Natural killer cell (primary cell): ENCODE measurements around the gene IPPK. TPM values are rescaled to one million over a fixed set of nuclear protein-coding genes. Genes with fewer than 3 reads are reported as not detected.

Experiments
- ATAC-seq, 3 donors: fragments of 150-1000 bp in 2 of 3; fragments of 200-7000 bp in 1 of 3; cut with Tn5 transposase; 1 replicate in 1 of 3; 2 replicates in 2 of 3; pipeline ENCODE4 v1.10.0; 2021; ENCODE audit warnings: mild to moderate bottlenecking in 2 of 3, moderate library complexity in 2 of 3
- DNase-seq, 2 donors: peaks; one replicate each; pipeline versions ENCODE4 v3.0.0 to v3.0.0-alpha.2; 2013 to 2021; ENCODE audit warnings: mixed read lengths in 1 of 2
- H3K27ac ChIP-seq: one replicate; pipeline ENCODE4 v1.5.1; 2013; ENCODE audit warnings: mild to moderate bottlenecking, low read length
- H3K27me3 ChIP-seq: one replicate; pipeline ENCODE4 v1.6.1; 2013; ENCODE audit warnings: low read length; ENCODE audit not compliant: control insufficient read depth, insufficient read depth
- H3K36me3 ChIP-seq: one replicate; pipeline ENCODE4 v1.6.1; 2013; ENCODE audit warnings: low read length; ENCODE audit not compliant: control insufficient read depth, insufficient read depth
- H3K4me1 ChIP-seq: one replicate; pipeline ENCODE4 v1.6.1; 2013; ENCODE audit warnings: low read length; ENCODE audit not compliant: control insufficient read depth, insufficient read depth
- H3K4me3 ChIP-seq: one replicate; pipeline ENCODE4 v1.5.1; 2013; ENCODE audit warnings: low read length
- H3K9me3 ChIP-seq: one replicate; pipeline ENCODE4 v1.6.1; 2013; ENCODE audit warnings: low read length; ENCODE audit not compliant: control insufficient read depth, insufficient read depth
- H3K27ac Mint-ChIP-seq, 2 donors: one replicate each; pipeline ENCODE4 v1.8.0; 2022; ENCODE audit warnings: mild to moderate bottlenecking in 2 of 2, mixed read lengths in 2 of 2, moderate library complexity in 1 of 2
- H3K27me3 Mint-ChIP-seq, 2 donors: one replicate each; pipeline ENCODE4 v1.8.0; 2022; ENCODE audit warnings: low read depth in 2 of 2, mixed read lengths in 2 of 2
- H3K36me3 Mint-ChIP-seq: one replicate; pipeline ENCODE4 v1.8.0; 2022; ENCODE audit warnings: mixed read lengths
- H3K4me1 Mint-ChIP-seq, 2 donors: one replicate each; pipeline ENCODE4 v1.8.0; 2022; ENCODE audit warnings: mixed read lengths in 2 of 2
- H3K4me3 Mint-ChIP-seq: one replicate; pipeline ENCODE4 v1.8.0; 2022; ENCODE audit warnings: mild to moderate bottlenecking, moderate library complexity, mixed read lengths
- H3K9me3 Mint-ChIP-seq, 2 donors: one replicate each; pipeline ENCODE4 v1.8.0; 2022; ENCODE audit warnings: mixed read lengths in 2 of 2
- WGBS: methylation state at CpG from one replicate; pipeline ENCODE4 v1.1.7; 2013; ENCODE audit warnings: missing lambda C conversion rate; ENCODE audit not compliant: insufficient coverage; 5-methylcytosine and 5-hydroxymethylcytosine counted together
- intact Hi-C: fragments of 100-400 bp; cut with micrococcal nuclease; formaldehyde crosslinking; loops from one replicate; pipeline ENCODE4 v1.14.2; 2022
- total RNA-seq, 4 donors: library from RNA; stranded (reverse); fragments of 120-200 nt in 1 of 4; gene quantifications; one replicate each; pipeline versions ENCODE4 v1.2.3 to v1.2.4, GENCODE V29; 2013 to 2022
- TF ChIP-seq, protein P1 (sequence below): fragments of 200-600 bp; IDR thresholded peaks from one replicate; pipeline ENCODE4 v1.8.0; 2022; ENCODE audit warnings: antibody characterized with exemption

IPPK gene
- total RNA-seq, 3 donors from 2014 or later (not counting 1 experiment from before 2014, with no cell fraction given), result 4.9 to 9.2 (median 6.7) TPM

DNA sequence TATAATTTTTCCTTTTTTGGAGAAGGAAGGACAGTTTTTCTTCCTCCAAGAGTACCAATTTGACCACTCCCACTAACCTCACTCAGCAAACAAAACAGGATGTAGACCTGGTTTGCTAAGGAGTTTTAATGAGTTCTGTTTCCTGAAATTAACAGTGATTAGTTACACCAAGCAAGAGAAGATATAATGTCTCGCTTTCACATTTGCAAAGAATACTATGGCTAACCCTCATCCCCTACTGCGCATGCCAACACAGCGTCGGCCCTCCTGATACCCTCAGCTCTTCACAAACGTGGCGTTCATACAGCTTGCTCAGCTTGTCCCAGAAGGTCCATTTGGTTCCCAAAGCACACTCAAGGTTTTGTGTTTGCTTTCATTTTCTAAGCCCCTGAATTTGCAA is 41.9 kb upstream of the IPPK start:
- Histone ChIP-seq H3K4me1 (peaks cover 12% of the 10 kb centered on the region), H3K27ac (peak overlapping the region; percentile 13), H3K36me3 (peaks cover 61% of the 10 kb centered on the region), H3K27me3 (no peaks in the 10 kb centered on the region), H3K9me3 (no peaks in the 10 kb centered on the region), H3K4me3 (no peak overlapping the region)
- WGBS, result 20% methylated on average over 6 of the region's 6 CpGs
- ATAC-seq (peak in 1 of 3 donors; percentile 31), DNase-seq (peak in 1 of 2 donors; percentile 39)
- Mint-ChIP-seq H3K4me1 (peaks cover 20 to 36% of the 10 kb centered on the region in 2 donors), H3K27me3 (no peaks in the 10 kb centered on the region), H3K9me3 (no peaks in the 10 kb centered on the region), H3K27ac (peak overlapping the region; percentile 82 to 84), H3K4me3 (peak overlapping the region; percentile 58), H3K36me3 (peaks cover 6% of the 10 kb centered on the region)
- intact Hi-C loops, result no loop called here
- TF ChIP-seq, protein P1, sequence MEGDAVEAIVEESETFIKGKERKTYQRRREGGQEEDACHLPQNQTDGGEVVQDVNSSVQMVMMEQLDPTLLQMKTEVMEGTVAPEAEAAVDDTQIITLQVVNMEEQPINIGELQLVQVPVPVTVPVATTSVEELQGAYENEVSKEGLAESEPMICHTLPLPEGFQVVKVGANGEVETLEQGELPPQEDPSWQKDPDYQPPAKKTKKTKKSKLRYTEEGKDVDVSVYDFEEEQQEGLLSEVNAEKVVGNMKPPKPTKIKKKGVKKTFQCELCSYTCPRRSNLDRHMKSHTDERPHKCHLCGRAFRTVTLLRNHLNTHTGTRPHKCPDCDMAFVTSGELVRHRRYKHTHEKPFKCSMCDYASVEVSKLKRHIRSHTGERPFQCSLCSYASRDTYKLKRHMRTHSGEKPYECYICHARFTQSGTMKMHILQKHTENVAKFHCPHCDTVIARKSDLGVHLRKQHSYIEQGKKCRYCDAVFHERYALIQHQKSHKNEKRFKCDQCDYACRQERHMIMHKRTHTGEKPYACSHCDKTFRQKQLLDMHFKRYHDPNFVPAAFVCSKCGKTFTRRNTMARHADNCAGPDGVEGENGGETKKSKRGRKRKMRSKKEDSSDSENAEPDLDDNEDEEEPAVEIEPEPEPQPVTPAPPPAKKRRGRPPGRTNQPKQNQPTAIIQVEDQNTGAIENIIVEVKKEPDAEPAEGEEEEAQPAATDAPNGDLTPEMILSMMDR, result no peak

DNA sequence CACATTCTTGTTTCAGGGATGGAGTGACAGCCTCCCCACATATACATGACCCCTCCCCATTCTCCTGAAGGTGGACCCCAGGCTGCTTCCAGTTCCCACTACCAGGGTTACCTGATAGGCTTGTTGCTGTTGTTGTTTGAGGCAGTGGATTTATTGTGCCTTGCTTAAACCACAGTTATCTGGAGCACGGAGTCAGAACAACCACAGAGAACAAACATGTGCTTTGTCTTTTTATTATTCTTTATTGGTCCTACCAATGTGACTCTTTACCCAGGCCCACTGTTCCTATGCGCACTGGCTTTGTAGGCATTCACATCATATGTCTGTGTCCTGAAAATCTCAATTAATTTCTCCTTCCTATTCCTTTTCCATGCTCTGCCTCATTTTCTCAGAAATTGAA is 41.2 kb upstream of the IPPK start:
- no peaks in the 10 kb centered on the region for H3K27me3 ChIP-seq
- ATAC-seq, result no peak
- Mint-ChIP-seq H3K36me3 (peaks cover 6% of the 10 kb centered on the region), H3K27me3 (no peaks in the 10 kb centered on the region), H3K4me3 (no peak overlapping the region), H3K9me3 (no peaks in the 10 kb centered on the region), H3K4me1 (peaks cover 20 to 36% of the 10 kb centered on the region in 2 donors), H3K27ac (peak overlapping the region; percentile 82 to 84)
- H3K4me1 ChIP-seq, result peaks cover 9% of the 10 kb centered on the region
- DNase-seq, result no peak
- H3K9me3 ChIP-seq, result no peaks in the 10 kb centered on the region
- H3K27ac ChIP-seq, result no peak overlapping the region
- WGBS, result 88% methylated on average over 2 of the region's 2 CpGs
- H3K4me3 ChIP-seq, result no peak overlapping the region
- peaks cover 56% of the 10 kb centered on the region for H3K36me3 ChIP-seq
- TF ChIP-seq, protein P1, result no peak
- intact Hi-C loops, result no loop called here

DNA sequence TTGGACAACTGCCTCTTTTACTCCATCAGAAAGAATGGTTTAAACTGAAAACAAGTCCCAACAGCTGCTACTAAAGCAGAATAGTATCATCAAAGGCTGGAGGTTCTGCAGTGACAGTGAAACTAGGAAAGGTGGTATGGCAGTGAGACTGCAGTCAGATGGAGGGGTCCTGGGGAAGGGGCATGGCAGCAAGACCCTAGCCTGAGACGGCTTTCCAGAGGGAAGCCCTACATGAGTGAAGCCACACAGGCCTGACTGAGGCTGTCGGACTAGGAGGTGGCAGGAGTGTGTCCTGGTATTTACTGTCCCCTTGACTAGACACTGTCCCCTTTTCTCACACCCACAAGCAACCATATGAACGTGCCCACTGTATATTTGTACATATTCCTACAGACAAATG is 40.4 kb upstream of the IPPK start:
- TF ChIP-seq, protein P1, result no peak
- Histone ChIP-seq H3K36me3 (peaks cover 48% of the 10 kb centered on the region), H3K27me3 (no peaks in the 10 kb centered on the region), H3K9me3 (no peaks in the 10 kb centered on the region), H3K27ac (no peak overlapping the region), H3K4me3 (no peak overlapping the region), H3K4me1 (peaks cover 9% of the 10 kb centered on the region)
- Mint-ChIP-seq H3K27me3 (no peaks in the 10 kb centered on the region), H3K36me3 (peaks cover 6% of the 10 kb centered on the region), H3K4me3 (no peak overlapping the region), H3K27ac (no peak overlapping the region), H3K9me3 (no peaks in the 10 kb centered on the region), H3K4me1 (peaks cover 20 to 38% of the 10 kb centered on the region in 2 donors)
- intact Hi-C loops, result no loop called here
- no peak for ATAC-seq
- 100% methylated on average over 1 of the region's 3 CpGs for WGBS
- DNase-seq, result no peak

DNA sequence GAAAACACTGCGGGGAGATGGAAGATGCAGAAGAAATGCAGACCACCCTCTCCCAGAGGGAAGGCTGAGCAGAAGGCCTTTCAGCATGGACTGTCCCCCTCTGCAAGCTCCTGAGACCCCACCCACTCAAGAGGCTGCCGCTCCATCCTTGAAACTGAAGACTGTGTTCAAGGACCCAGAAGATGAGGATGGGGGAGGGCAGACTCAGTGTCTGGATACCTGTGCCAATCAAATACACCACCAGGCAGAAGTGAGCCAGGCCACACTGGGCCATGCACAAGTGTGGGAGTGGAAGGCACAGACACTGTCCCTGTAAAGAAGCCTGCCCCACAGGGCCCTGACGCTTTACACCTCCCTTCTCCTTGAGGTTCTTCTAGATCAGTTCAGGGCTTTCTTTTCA is 40.0 kb upstream of the IPPK start:
- Histone ChIP-seq H3K4me1 (peaks cover 9% of the 10 kb centered on the region), H3K9me3 (no peaks in the 10 kb centered on the region), H3K27me3 (no peaks in the 10 kb centered on the region), H3K27ac (no peak overlapping the region), H3K4me3 (no peak overlapping the region), H3K36me3 (peaks cover 44% of the 10 kb centered on the region)
- TF ChIP-seq, protein P1, result no peak
- ATAC-seq (no peak), DNase-seq (no peak)
- Mint-ChIP-seq H3K36me3 (peaks cover 6% of the 10 kb centered on the region), H3K27me3 (no peaks in the 10 kb centered on the region), H3K9me3 (no peaks in the 10 kb centered on the region), H3K27ac (no peak overlapping the region), H3K4me3 (no peak overlapping the region), H3K4me1 (peaks cover 20 to 38% of the 10 kb centered on the region in 2 donors)
- 94% methylated on average over 3 of the region's 3 CpGs for WGBS
- intact Hi-C loops, result no loop called here
